HG02642 (cell line): ENCODE results near the gene MPP4.

Experiments
- ATAC-seq: cut with Tn5 transposase; IDR thresholded peaks from one replicate; pipeline ENCODE4 v1.9.1; 2021; ENCODE audit warnings: mild to moderate bottlenecking; ENCODE audit not compliant: unreplicated experiment, poor library complexity

The MPP4 gene

GRCh38 chr2:201698588-201699226 lies at the start of gene MPP4:
MPP4 (minus strand) TSS chr2:201698644; CDS start chr2:201693954, 4,690 bp downstream.
- ATAC-seq: no peak

- ATAC-seq: no peak
Measured at GRCh38 chr2:201746551-201746950, 48.1 kb upstream of the MPP4 start.

GRCh38 chr2:201735486-201735885 lies 37.0 kb upstream of the MPP4 start:
- no peak for ATAC-seq

DNA sequence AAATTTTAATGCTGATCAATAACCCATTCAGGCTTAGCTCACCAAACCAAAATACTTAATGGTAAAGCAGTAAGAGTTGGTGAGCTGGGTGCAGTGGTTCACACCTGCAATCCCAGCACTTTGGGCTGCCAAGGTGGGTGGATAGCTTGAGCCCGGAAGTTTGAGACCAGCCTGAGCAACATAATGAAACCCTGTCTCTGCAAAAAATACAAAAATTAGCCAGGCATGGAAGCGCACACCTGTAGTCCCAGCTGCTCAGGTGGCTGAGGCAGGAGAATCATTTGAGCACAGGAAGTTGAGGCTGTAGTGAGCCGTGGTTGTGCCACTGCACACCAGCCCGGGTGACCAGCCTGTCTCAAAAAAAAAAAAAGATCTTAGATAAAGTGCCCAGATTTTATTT lies 35.7 kb upstream of the MPP4 start:
- no peak for ATAC-seq

DNA sequence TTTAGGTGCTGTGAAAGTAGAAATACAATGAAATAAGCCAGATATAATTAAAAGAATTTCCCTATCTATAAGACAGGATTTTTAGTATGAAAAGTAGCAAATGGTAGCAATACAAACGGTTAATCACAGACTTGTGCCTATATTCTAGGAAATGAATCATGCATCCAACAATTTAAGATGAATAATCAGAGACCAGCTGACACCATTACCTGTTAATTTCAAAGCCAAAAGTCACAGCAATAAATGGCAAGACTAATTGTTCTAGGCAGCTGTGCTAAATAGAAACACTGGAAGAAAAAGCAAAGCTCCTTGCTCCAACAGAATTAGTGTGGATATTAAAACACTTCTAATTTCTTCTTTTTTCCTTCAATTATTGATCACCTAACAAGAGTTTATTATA lies 35.1 kb upstream of the MPP4 start:
- no peak for ATAC-seq

DNA sequence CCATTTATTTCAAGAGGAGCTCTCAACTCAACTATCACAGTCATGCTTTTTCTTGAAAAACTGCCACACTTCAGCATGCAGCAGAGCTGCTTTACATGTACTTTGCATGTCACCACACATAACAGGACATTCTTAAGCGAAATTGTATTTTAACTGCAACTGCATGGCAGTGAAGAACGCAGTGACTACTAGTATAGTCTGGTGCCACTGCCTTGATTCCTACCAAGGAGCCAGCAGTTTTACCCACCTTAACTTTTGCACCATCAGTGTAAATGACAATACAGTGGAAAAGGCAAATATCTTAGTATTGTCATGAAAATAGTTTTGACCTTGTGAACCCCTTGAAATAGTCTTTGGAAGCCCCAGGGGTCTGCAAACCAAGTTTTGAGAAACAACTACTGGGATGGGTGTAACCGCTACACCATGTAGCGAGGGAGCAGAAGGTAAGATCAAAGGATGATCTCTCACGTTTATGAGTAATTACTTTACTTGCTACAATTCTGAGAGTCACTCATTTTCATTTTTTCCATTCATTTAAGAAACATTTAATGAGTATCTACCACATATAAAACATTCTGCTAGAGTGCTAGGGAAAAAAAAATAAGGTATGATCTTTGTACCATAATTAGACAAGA lies 32.3 kb upstream of the MPP4 start:
- no peak for ATAC-seq

GRCh38 chr2:201715459-201715858 lies 17.0 kb upstream of the MPP4 start:
- ATAC-seq: no peak

DNA sequence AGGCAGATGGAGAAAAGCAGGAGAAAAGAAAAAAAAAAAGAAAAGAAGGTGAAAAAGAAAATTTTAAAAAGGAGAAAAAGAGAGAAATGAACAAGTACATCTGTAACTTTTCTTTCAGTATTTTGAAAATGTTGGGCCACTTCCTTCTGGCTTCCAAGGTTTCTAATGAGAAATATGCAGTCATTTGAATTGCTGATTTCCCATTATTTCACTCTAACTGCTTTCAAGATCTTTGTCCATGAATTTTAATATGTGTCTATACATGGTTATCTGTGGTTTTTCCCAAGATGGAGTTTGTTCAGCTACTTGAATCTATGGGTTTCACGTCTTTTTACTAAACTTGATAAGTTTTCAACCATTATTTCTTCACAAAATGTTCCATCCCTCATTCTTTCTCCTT lies 14.3 kb upstream of the MPP4 start:
- no peak for ATAC-seq

DNA sequence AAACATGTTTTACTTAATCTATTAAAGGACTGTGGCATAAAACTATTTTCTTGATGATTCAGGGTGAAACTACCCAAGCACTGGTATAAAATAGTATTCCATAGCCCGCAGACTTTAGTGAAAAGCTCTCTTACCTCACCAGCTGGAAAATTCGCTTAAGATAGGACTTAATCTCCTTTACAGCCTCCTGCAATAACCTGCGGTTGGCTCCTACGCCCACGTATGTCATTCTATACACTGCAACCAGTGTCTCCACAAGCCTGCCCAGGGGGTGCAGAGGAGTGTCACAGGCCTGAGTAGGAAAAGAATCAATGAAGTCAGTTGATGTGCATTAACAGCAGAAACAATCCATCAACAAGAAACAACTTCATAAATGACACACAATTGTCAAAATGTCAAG lies 11.3 kb upstream of the MPP4 start:
- no peak for ATAC-seq

DNA sequence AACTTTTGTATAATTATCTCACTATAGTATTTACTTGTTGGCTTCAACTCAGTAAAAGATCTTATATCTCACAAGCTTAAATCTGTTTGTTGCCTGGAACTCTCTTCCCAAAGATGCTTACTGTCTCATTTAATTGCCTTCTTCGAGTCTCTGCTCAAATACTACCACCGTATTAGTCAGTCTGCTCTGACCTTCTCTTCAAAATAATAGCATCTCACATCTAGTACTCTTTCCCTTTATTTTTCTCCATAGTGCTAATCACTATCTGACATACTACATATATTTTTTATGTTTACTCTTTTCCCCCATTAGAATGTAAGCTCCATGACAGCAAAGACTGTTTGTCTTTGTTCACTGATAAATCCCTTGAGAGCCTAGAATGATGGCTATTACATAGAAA lies 10.6 kb upstream of the MPP4 start:
- ATAC-seq: no peak

GRCh38 chr2:201707753-201708152 lies 9.3 kb upstream of the MPP4 start:
- ATAC-seq: no peak

DNA sequence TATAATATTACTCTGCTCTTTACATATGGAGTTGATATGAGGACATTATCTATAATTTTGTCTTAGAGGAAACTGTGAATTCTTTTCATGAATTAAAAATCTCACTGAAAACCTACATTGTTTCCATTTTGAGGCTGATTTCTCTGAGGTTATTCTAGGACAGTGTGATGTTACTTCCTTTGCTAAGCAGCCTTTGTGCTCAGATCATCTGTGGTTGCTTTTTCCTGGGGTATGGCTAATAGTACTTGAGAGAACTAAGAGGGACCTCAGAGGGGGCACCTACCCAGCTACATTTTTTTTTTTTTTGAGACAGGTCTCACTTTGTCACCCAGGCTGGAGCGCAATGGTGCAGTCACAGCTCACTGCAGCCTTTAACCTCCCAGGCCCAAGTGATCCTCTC lies 8.7 kb upstream of the MPP4 start:
- ATAC-seq: no peak

GRCh38 chr2:201704536-201704935 lies 6.1 kb upstream of the MPP4 start:
- ATAC-seq: no peak

- ATAC-seq: no peak
Measured at GRCh38 chr2:201701646-201702045, 3.2 kb upstream of the MPP4 start.

DNA sequence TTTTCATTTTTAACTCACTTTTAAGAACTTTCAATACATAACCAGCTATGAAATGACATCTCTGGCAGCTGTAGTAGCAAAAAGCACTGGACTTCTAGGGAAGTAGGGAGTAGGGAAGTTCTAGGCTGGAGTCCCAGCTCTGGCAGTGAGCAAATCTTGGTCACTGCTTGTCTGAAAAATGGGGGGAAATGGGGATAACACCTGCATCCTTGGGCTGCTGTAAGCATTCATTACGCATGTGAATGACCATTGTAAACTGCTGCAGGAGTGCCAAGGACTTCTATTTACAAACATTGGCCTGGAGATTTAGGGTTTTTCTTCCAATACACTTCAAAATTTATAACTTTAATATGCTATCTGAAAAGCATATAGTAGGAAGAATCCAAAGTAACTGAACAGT lies 972 bp upstream of the MPP4 start:
- ATAC-seq: no peak

DNA sequence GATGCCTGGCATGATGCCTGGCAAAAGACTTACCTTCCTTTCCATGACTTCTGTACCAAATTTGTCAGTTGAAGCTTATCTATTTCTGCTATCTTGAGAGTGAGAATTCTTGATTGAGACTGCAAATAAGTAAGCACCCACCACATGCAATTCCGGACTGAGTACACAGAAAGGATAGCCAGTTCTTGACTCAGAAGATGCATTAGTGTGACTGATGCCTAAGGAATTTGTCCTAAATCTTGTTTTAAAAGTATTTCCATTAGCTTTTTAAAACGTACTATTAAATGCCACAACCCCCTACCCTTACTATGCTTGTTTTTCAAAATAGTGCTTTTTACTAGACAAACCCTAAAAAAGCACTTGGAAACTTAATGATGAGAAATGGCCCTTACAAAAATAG lies 545 bp downstream of the MPP4 start:
- no peak for ATAC-seq

GRCh38 chr2:201696151-201696659 lies 2.2 kb downstream of the MPP4 start:
- no peak for ATAC-seq

- ATAC-seq: no peak
Measured at GRCh38 chr2:201685156-201685555, 13.3 kb downstream of the MPP4 start.

GRCh38 chr2:201680743-201681142 lies 17.7 kb downstream of the MPP4 start:
- ATAC-seq: no peak

DNA sequence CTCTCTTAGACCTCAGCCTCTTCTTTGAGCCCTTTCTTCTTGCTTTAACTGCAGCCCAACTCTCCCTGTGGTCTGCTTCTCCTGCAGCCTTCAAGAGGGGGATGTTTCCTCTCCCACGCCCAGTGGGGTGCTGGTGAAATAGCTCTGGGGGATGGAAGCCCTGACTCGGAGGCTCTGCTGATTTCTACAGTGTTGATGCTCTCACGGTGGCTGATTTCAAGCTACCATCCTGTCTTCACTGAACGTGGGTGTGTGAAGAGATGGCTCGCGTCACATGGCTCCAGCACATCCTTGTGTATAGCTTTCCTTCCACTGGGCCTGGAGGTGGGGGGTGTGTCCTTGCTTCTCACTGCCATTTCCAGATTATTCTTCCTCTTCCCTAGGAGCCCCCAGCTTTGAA lies 20.0 kb downstream of the MPP4 start:
- ATAC-seq: no peak

DNA sequence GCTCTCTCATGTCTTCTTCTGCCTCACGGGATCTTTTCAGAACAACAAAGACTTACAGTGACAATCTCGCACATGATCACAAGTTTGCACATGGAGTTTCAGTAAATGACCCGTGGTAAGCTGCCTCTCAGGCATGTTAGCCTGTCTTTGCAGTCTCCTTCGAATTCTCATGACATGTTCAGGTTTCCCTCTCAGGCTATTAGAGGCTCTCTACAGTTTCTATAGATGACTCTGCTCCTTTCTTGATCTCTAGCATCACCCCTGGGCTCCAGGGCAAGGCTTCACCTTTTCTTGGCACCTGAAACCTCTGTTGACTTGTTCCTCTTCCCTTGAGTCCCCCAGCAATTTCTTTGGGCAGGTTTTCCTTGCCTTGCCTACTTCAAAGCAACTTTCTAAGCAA lies 23.0 kb downstream of the MPP4 start:
- ATAC-seq: no peak

DNA sequence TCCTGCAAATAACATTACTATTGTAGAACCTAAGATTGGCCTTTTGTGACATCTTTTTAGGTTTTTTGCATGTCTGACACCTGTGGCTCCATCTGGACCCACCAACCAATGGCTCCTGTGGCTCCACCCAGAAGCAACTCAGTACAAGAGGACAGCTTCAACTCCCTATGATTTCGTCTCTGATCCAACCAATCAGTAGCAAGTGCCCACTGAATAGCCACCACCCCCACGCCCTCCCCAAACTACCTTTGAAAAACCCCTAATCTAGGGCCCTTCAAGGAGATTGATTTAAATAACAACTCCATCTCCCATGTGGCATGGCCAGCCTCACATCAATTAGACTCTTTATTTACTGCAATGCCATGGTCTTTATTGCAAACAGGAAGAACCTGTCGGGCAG lies 23.6 kb downstream of the MPP4 start:
- ATAC-seq: no peak
